ENCODE measurements around the gene RNF8.

DNA sequence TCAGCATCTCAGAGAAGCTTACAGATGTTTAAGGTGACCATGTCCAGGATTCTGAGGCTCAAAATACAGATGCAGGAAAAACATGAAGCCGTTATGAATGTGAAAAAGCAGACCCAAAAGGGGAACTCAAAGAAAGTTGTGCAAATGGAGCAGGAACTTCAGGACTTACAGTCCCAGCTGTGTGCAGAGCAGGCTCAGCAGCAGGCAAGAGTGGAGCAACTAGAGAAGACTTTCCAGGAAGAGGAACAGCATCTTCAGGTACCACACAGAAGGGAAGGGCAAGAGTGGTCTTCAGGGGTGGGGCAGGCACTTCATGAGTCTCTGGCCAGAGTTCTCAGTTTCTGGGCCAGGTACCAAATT, 15.2 kb downstream of the RNF8 start:
- TF ChIP-seq, protein P1, sequence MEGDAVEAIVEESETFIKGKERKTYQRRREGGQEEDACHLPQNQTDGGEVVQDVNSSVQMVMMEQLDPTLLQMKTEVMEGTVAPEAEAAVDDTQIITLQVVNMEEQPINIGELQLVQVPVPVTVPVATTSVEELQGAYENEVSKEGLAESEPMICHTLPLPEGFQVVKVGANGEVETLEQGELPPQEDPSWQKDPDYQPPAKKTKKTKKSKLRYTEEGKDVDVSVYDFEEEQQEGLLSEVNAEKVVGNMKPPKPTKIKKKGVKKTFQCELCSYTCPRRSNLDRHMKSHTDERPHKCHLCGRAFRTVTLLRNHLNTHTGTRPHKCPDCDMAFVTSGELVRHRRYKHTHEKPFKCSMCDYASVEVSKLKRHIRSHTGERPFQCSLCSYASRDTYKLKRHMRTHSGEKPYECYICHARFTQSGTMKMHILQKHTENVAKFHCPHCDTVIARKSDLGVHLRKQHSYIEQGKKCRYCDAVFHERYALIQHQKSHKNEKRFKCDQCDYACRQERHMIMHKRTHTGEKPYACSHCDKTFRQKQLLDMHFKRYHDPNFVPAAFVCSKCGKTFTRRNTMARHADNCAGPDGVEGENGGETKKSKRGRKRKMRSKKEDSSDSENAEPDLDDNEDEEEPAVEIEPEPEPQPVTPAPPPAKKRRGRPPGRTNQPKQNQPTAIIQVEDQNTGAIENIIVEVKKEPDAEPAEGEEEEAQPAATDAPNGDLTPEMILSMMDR (IDR thresholded peaks at IDR 0.05; ENCODE audit: insufficient read depth, low read depth, low read length), result no peak
- TF ChIP-seq EZH2 (IDR thresholded peaks at IDR 0.05; ENCODE audit: insufficient read depth, low read length), result no peak
